Esophagus (tissue), 2 donors: ENCODE results near the gene RAB17. TPM values are rescaled to one million over a fixed set of nuclear protein-coding genes. Genes with fewer than 3 reads are reported as not detected.
A peak's percentile ranks its signal among the peaks of the same experiment; 100 is the strongest.

Experiments
- H3K27ac ChIP-seq, 2 donors: one replicate each; pipeline ENCODE4 v1.5.1; 2013; ENCODE audit warnings: low read depth in 2 of 2, mild to moderate bottlenecking in 2 of 2, inconsistent platforms in 1 of 2, low read length in 1 of 2, moderate library complexity in 1 of 2
- H3K27me3 ChIP-seq, 2 donors: one replicate each; pipeline ENCODE4 v1.6.1; 2013; ENCODE audit warnings: low read length in 2 of 2, control low read depth in 1 of 2, mild to moderate bottlenecking in 1 of 2; ENCODE audit not compliant: insufficient read depth in 2 of 2, control insufficient read depth in 1 of 2
- H3K36me3 ChIP-seq, 2 donors: one replicate each; pipeline ENCODE4 v1.6.1; 2013; ENCODE audit warnings: low read length in 1 of 2; ENCODE audit not compliant: control insufficient read depth in 2 of 2, insufficient read depth in 2 of 2
- H3K4me1 ChIP-seq, 2 donors: one replicate each; pipeline ENCODE4 v1.6.1; 2013; ENCODE audit warnings: low read length in 1 of 2; ENCODE audit not compliant: control insufficient read depth in 2 of 2, insufficient read depth in 2 of 2
- H3K4me3 ChIP-seq, 2 donors: one replicate each; pipeline ENCODE4 v1.5.1; 2013; ENCODE audit warnings: low read length in 2 of 2, mild to moderate bottlenecking in 2 of 2, low read depth in 1 of 2, moderate library complexity in 1 of 2
- H3K9me3 ChIP-seq, 2 donors: one replicate each; pipeline ENCODE4 v1.6.1; 2013; ENCODE audit warnings: mild to moderate bottlenecking in 2 of 2, low read depth in 1 of 2, low read length in 1 of 2, moderate library complexity in 1 of 2; ENCODE audit not compliant: control insufficient read depth in 2 of 2, insufficient read depth in 1 of 2
- WGBS, 2 donors: extraction: QIAGEN DNeasy Blood & Tissue Kit; methylation state at CpG; one replicate each; pipeline ENCODE4 v1.1.7; 2013; 5-methylcytosine and 5-hydroxymethylcytosine counted together
- polyA plus RNA-seq, 2 donors: library from polyadenylated mRNA; stranded (reverse); fragments of 200-250 nt; gene quantifications; one replicate each; pipeline ENCODE4 v1.2.3, GENCODE V29; 2013
- donor health status: healthy with polysubstance abuse.
- donor health status: Bipolar disorder and iron deficiency.

RAB17 gene
- polyA plus RNA-seq, 2 donors = 7.0 to 10.9 TPM

DNA sequence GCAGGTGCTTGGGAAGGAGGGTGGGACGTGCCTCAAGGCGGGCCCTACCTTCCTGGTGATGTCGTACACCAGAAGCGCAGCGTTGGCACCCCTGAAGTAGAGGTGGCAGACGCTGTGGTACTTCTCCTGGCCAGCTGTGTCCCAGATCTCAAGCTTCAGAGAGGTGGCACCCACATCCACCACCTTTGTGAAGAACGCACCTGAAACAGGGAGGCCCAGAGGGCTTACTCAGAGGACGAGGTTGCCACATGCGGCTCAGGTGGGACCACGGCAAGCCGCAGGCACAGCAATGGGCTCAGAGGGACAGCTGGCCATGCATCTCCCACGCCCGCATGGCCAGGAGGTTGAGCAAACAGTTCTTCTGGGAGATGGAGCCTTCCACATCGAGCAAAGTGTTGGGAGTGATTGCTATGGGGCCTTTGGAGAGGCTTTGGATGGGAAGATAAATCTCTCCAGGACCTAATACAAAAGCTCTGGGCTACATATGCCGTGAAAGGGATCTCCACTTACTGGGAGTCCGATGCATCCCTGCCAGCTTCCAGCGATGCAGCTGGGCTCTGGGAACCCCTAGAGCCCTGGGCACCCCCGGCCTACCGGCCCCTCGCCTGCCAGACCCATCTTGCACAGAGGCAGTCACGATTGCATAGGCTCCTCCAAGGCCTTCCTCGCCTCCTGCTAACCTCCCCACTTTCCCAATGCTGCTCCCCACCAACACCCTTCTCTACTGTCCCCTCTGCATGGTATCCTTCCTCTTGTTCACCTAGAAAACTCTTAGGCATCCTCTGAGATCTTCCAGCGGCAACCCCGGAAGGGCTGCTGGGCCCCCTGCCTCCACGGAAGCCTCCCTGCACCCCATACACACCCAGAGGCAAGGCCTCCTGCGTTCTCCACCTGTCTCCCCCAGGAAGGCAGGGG, 12.3 kb downstream of the RAB17 start:
- no peak overlapping the region for H3K4me3 ChIP-seq
- H3K27ac ChIP-seq = no peak overlapping the region
- H3K27me3 ChIP-seq = no peaks in the 10 kb centered on the region
- no peaks in the 10 kb centered on the region for H3K9me3 ChIP-seq
- 92% methylated on average over 26 of the region's 26 CpGs for WGBS, 2 donors
- H3K4me1 ChIP-seq = peaks cover 0 to 13% of the 10 kb centered on the region in 2 donors
- H3K36me3 ChIP-seq = no peaks in the 10 kb centered on the region

- Histone ChIP-seq H3K36me3 (no peaks in the 10 kb centered on the region), H3K27ac (no peak overlapping the region), H3K9me3 (no peaks in the 10 kb centered on the region), H3K4me3 (no peak overlapping the region), H3K4me1 (peaks cover 0 to 13% of the 10 kb centered on the region in 2 donors), H3K27me3 (no peaks in the 10 kb centered on the region)
- WGBS, 2 donors = 90 to 93% methylated on average over 10 of the region's 10 CpGs
Measured at GRCh38 chr2:237577458-237577857, 13.1 kb downstream of the RAB17 start.

DNA sequence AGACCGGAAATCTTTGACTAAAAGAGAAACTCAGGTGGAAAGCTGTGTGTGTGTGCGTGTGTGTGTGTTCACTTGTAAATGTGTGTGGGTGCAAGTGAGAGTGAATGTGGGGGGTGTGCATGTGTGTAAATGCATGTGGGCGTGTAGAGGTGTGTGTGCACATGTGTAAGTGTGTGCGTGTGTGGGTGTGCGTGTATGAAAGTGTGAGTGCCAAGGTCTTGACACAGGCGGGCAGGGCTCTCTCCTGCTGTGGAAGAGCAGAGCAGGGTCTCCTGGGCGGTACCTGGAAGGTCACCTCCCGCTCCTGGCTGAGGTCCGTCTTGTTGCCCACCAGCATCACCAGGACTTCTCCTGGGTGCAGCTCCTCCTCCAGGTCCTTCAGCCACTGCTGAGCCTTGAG, 13.6 kb downstream of the RAB17 start:
- H3K27ac ChIP-seq = no peak overlapping the region
- H3K4me1 ChIP-seq = peaks cover 0 to 13% of the 10 kb centered on the region in 2 donors
- H3K27me3 ChIP-seq = no peaks in the 10 kb centered on the region
- 87 to 91% methylated on average over 9 of the region's 9 CpGs for WGBS, 2 donors
- no peak overlapping the region for H3K4me3 ChIP-seq
- H3K9me3 ChIP-seq = no peaks in the 10 kb centered on the region
- no peaks in the 10 kb centered on the region for H3K36me3 ChIP-seq

GRCh38 chr2:237575869-237576862, 14.4 kb downstream of the RAB17 start:
- H3K36me3 ChIP-seq = no peaks in the 10 kb centered on the region
- 84 to 88% methylated on average over 26 to 27 of the region's 27 CpGs for WGBS, 2 donors
- no peak overlapping the region for H3K4me3 ChIP-seq
- H3K27me3 ChIP-seq = no peaks in the 10 kb centered on the region
- peak overlapping the region; percentile 36 to 67 for H3K27ac ChIP-seq
- H3K4me1 ChIP-seq = peaks cover 0 to 13% of the 10 kb centered on the region in 2 donors
- no peaks in the 10 kb centered on the region for H3K9me3 ChIP-seq

DNA sequence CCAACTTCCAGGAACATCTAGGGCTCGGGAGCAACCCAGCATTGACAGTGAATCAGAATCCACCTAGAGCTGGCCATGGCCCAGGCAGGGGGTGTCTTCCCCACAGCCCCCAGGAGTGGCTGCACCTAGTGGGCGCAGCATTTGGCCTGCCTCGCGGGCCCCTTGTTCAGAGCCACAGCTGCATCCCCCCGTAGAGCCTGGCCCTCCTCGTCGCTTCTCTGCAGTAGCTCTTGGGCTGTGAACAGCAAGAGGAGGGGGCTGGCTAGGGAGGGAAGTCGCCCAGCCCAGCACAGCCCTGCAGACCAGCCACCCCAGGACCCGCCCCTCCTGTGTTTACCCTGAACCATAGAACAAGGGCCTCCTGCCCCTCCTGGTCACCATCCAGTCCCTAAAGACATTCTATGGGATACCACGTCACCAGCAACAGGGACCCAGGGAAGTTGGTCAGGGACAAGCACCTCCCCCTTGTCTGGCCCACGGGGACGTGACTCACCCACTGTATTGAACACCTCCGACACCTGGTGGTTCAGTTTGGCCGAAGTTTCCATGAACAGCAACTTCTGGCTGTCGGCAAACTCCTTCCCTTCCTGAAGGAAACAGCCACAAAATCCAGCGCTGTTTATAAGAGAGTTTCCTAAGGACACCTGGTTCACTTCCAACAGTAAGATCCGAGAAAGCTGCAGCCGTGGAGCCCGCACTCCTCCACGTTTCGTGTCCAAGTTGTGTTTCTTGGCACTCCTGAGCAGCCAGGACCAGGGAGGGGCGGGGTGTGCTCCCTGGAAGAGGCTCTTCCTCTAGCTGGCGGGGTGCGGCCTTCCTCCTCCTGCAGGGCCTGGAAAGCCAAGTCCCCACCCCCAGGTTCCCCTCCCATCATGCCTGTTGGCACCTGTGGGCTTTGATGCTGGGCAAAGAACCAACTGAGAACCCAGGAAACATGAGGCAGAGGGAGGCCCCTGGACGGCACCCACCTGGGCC, 15.4 kb downstream of the RAB17 start:
- peaks cover 0 to 13% of the 10 kb centered on the region in 2 donors for H3K4me1 ChIP-seq
- no peak overlapping the region for H3K4me3 ChIP-seq
- H3K27ac ChIP-seq = peak overlapping the region; percentile 36 to 67
- no peaks in the 10 kb centered on the region for H3K36me3 ChIP-seq
- H3K27me3 ChIP-seq = no peaks in the 10 kb centered on the region
- 42 to 54% methylated on average over 25 of the region's 25 CpGs for WGBS, 2 donors
- no peaks in the 10 kb centered on the region for H3K9me3 ChIP-seq

DNA sequence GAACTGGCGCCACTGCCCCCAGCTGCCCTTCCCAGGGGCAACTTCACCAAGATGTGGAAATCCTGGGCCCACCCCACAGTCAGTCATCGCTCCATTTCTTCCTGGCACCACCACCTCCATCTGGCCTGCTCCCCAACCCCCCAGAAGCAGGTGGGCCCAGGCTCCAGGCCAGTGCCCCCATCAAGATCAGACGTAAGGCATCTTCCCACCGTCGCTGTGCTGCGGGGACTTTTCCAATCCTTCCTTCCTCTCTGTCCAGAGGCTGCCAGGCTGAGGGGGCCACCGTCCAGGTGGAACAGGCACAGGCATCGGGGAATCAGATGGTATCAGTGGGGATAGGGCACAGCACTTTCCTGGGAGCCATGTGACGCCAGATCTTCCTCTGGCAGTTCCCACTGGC, 16.1 kb downstream of the RAB17 start:
- 84 to 86% methylated on average over 9 of the region's 9 CpGs for WGBS, 2 donors
- peaks cover 0 to 13% of the 10 kb centered on the region in 2 donors for H3K4me1 ChIP-seq
- H3K36me3 ChIP-seq = no peaks in the 10 kb centered on the region
- no peak overlapping the region for H3K27ac ChIP-seq
- H3K27me3 ChIP-seq = no peaks in the 10 kb centered on the region
- no peaks in the 10 kb centered on the region for H3K9me3 ChIP-seq
- H3K4me3 ChIP-seq = no peak overlapping the region

DNA sequence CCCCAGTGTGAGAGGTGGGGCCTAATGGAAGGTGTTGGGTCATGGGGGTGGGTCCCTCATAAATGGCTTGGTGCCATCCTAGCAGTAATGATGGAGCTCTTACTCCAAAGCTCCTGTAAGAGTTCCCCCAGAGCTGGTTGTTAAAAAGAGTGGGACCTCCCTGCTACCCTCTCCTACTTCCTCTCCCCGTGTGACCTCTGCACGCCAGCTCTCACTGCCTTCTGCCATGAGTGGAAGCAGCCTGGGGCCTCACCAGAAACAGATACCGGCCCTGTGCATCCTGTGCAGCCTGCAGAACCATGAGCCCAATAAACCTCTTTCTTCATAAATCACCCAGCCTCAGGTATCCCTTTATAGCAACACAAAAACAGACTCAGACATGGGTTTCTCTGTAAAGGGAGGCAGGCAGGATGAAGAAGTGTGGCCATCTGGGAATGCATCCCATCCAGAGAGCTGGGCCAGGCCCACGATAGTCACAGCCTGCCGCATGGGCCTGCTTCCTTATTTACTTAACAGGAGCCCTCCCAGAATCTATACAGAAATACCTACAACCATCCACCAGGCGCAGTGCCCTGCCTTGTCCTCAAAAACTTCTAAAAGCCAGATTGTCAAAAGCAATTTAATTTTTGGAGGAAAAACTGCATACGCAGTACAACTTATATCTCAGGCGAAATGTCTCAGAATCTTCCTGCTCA, 16.7 kb downstream of the RAB17 start:
- 76 to 83% methylated on average over 8 of the region's 8 CpGs for WGBS, 2 donors
- no peak overlapping the region for H3K4me3 ChIP-seq
- no peaks in the 10 kb centered on the region for H3K27me3 ChIP-seq
- H3K9me3 ChIP-seq = no peaks in the 10 kb centered on the region
- peaks cover 0 to 13% of the 10 kb centered on the region in 2 donors for H3K4me1 ChIP-seq
- H3K27ac ChIP-seq = no peak overlapping the region
- H3K36me3 ChIP-seq = no peaks in the 10 kb centered on the region

DNA sequence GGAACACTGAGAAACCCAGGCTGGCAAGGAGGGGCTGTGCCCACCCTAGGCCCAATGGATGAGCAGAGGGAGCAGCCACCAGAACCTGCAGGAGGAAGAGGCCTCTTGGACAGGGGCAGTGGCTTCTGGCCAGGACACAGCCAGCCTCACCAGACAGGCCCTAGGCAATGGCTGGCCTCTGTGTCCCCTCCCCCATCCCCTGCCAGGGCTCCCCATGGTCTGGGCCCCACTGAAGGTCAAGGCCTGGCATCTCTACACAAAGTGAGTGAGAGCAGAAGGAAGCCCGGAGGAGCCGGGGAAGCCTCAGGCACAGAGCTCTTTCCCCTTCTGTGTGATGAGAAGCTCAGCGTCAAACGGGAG, 17.8 kb downstream of the RAB17 start:
- Histone ChIP-seq H3K27me3 (no peaks in the 10 kb centered on the region), H3K4me3 (no peak overlapping the region), H3K9me3 (no peaks in the 10 kb centered on the region), H3K36me3 (no peaks in the 10 kb centered on the region), H3K4me1 (peaks cover 0 to 13% of the 10 kb centered on the region in 2 donors), H3K27ac (no peak overlapping the region)
- 76 to 79% methylated on average over 4 of the region's 4 CpGs for WGBS, 2 donors
